Endothelial cell of umbilical vein (primary cell): Measurements from ENCODE around the gene CCNK. TPM values are rescaled to one million over a fixed set of nuclear protein-coding genes. Genes with fewer than 3 reads are reported as not detected.

Experiments
- polyA plus RNA-seq, 4 experiments: library from polyadenylated mRNA; depleted of rRNA in 3 of 4; stranded (reverse) in 3 of 4; unstranded in 1 of 4; fragments of >200 nt; gene quantifications; 2 replicates each; pipeline versions ENCODE4 v1.2.1 to v1.2.3, GENCODE V29; 2011 to 2012; ENCODE audit warnings: missing spikeins in 1 of 4
- small RNA-seq: library from RNA; depleted of rRNA; stranded (forward); fragments of <200 nt; gene quantifications from one replicate; pipeline ENCODE3, GENCODE V24; 2012; ENCODE audit warnings: low replicate concordance, low read depth; ENCODE audit not compliant: insufficient read depth, insufficient read length
- total RNA-seq: library from RNA; stranded (reverse); gene quantifications from 2 replicates; pipeline ENCODE4 v1.2.3, GENCODE V29; 2021

Gene CCNK
- total and polyA plus RNA-seq, 2 donors (not counting 3 experiments of a cell fraction or from before 2014, with no cell fraction given) = 11.9 to 59.3 TPM

Small RNA genes lying within 50 kb of the gene (small RNA-seq; reads per million reads assigned to genes)
- gene RNU6-91P = 11.2 reads per million, percentile 64 among the genes with 10 or more reads in this experiment

Other genes starting within 250 kb of the CCNK start
- gene BCL11B, start 209.2 kb upstream of the CCNK start, total RNA-seq = 0.07 TPM in 2 replicates
- 0.02 and 0.03 TPM in 2 replicates for gene BCL11B, start 209.2 kb upstream of the CCNK start, polyA plus RNA-seq
- 51.9 and 53.1 TPM in 2 replicates for gene SETD3, start 550 bp upstream of the CCNK start, total RNA-seq
- 18.1 and 18.7 TPM in 2 replicates for gene SETD3, start 550 bp upstream of the CCNK start, polyA plus RNA-seq
- gene CCDC85C, start 122.8 kb downstream of the CCNK start, total RNA-seq = 17.8 and 22.2 TPM in 2 replicates
- 6.5 and 7.5 TPM in 2 replicates for gene CCDC85C, start 122.8 kb downstream of the CCNK start, polyA plus RNA-seq
- gene HHIPL1, start 163.7 kb downstream of the CCNK start, total RNA-seq = 2.0 and 2.1 TPM in 2 replicates
- gene HHIPL1, start 163.7 kb downstream of the CCNK start, polyA plus RNA-seq = 1.3 TPM in 2 replicates
- gene CYP46A1, start 202.9 kb downstream of the CCNK start, total RNA-seq = 0.14 and 0.24 TPM in 2 replicates
- gene CYP46A1, start 202.9 kb downstream of the CCNK start, polyA plus RNA-seq = 0.03 and 0.05 TPM in 2 replicates